SK-N-SH (cell line): ENCODE measurements around the gene KCTD4.

ENCODE experiments used
- CTCF ChIP-seq: fragments of 200-600 bp; sonication (generic); IDR thresholded peaks from 2 replicates; pipeline ENCODE4 v1.6.1; 2017; ENCODE audit warnings: antibody characterized with exemption, mild to moderate bottlenecking, moderate library complexity
- GABPA ChIP-seq: IDR thresholded peaks from 2 replicates; pipeline ENCODE4 v1.4.0; 2012; ENCODE audit warnings: low read depth, mild to moderate bottlenecking
- NRF1 ChIP-seq: IDR thresholded peaks from 2 replicates; pipeline ENCODE4 v1.6.1; 2012; ENCODE audit warnings: low read depth, mild to moderate bottlenecking, low read length
- POLR2AphosphoS5 ChIP-seq: IDR thresholded peaks from 2 replicates; pipeline ENCODE4 v1.6.1; 2012; ENCODE audit warnings: low read depth, low read length
- RAD21 ChIP-seq: IDR thresholded peaks from 2 replicates; pipeline ENCODE4 v1.6.1; 2012; ENCODE audit warnings: mild to moderate bottlenecking, low read length
- RCOR1 ChIP-seq: fragments of 150-350 bp; IDR thresholded peaks from 2 replicates; pipeline ENCODE4 v1.6.1; 2017; ENCODE audit warnings: antibody characterized with exemption, low read length
- SIN3A ChIP-seq: IDR thresholded peaks from 2 replicates; pipeline ENCODE4 v1.6.1; 2012; ENCODE audit warnings: low read depth, mild to moderate bottlenecking, low read length, moderate library complexity, borderline replicate concordance
- SMC3 ChIP-seq: IDR thresholded peaks from 2 replicates; pipeline ENCODE4 v1.6.1; 2012; ENCODE audit warnings: low read depth, low read length, improper control_type of control experiment
- TAF1 ChIP-seq: IDR thresholded peaks from 2 replicates; pipeline ENCODE4 v1.6.1; 2012; ENCODE audit warnings: low read depth, mild to moderate bottlenecking, low read length, moderate library complexity, borderline replicate concordance
- YY1 ChIP-seq: IDR thresholded peaks from 2 replicates; pipeline ENCODE4 v1.4.0; 2012; ENCODE audit warnings: low read depth, mild to moderate bottlenecking

GRCh38 chr13:45209229-45209628 lies 8.4 kb upstream of the KCTD4 start:
- TF ChIP-seq TAF1 (no peak), CTCF (no peak), SMC3 (no peak), NRF1 (no peak), POLR2AphosphoS5 (no peak), SIN3A (no peak), RAD21 (no peak), YY1 (no peak), RCOR1 (no peak), GABPA (no peak)
